Astrocyte of the spinal cord (primary cell): ENCODE results near the gene KNSTRN.

ENCODE experiments used
- DNase-seq: peaks from one replicate; pipeline ENCODE4 v3.0.0; 2011; ENCODE audit warnings: low read depth, low spot score
- H3K4me3 ChIP-seq: 2 replicates; pipeline ENCODE4 v1.5.1; 2011; ENCODE audit warnings: low read depth, mild to moderate bottlenecking, low read length, moderate library complexity
- CTCF ChIP-seq: IDR thresholded peaks from 2 replicates; pipeline ENCODE4 v1.5.1; 2012; ENCODE audit warnings: low read depth, mild to moderate bottlenecking, low read length, inconsistent platforms
- in situ Hi-C: cut with HindIII; loops from 2 replicates; pipeline ENCODE4 v1.10.0; 2017; ENCODE audit warnings: low sequenced_read_pairs

KNSTRN gene

GRCh38 chr15:40410476-40410875 lies 28.0 kb downstream of the KNSTRN start:
- no peak overlapping the region for H3K4me3 ChIP-seq
- TF ChIP-seq CTCF: no peak
- DNase-seq: no peak
- in situ Hi-C loops: loop anchor here (25.0 kb wide), 1 partner anchor 123 kb away; the partner anchor contains the start of gene ANKRD63

GRCh38 chr15:40412095-40412759 lies 29.7 kb downstream of the KNSTRN start:
- H3K4me3 ChIP-seq: no peak overlapping the region
- in situ Hi-C loops: loop anchor here (25.0 kb wide), 1 partner anchor 125 kb away; the partner anchor contains the start of gene ANKRD63
- no peak for TF ChIP-seq CTCF
- no peak for DNase-seq

GRCh38 chr15:40413036-40413435 lies 30.5 kb downstream of the KNSTRN start:
- H3K4me3 ChIP-seq: no peak overlapping the region
- in situ Hi-C loops: loop anchor here (25.0 kb wide), 1 partner anchor 126 kb away; the partner anchor contains the start of gene ANKRD63
- no peak for TF ChIP-seq CTCF
- no peak for DNase-seq

GRCh38 chr15:40414816-40415215 lies 32.3 kb downstream of the KNSTRN start:
- no peak for DNase-seq
- no peak overlapping the region for H3K4me3 ChIP-seq
- in situ Hi-C loops: loop anchor here (25.0 kb wide), 1 partner anchor 128 kb away; the partner anchor contains the start of gene ANKRD63
- no peak for TF ChIP-seq CTCF

GRCh38 chr15:40415226-40415625 lies 32.7 kb downstream of the KNSTRN start:
- no peak for TF ChIP-seq CTCF
- DNase-seq: no peak
- in situ Hi-C loops: loop anchor here (25.0 kb wide), 1 partner anchor 128 kb away; the partner anchor contains the start of gene ANKRD63
- H3K4me3 ChIP-seq: no peak overlapping the region

- in situ Hi-C loops: loop anchor here (25.0 kb wide), 1 partner anchor 129 kb away; the partner anchor contains the start of gene ANKRD63
- no peak for TF ChIP-seq CTCF
- DNase-seq: no peak
- no peak overlapping the region for H3K4me3 ChIP-seq
Measured at GRCh38 chr15:40416056-40416455, 33.5 kb downstream of the KNSTRN start.
